HepG2 (cell line): ENCODE results near the gene PLPP3. TPM values are rescaled to one million over a fixed set of nuclear protein-coding genes. Genes with fewer than 3 reads are reported as not detected.

Experiments
- ATAC-seq: fragments of 200-7000 bp; cut with Tn5 transposase; 3 replicates; pipeline ENCODE4 v1.9.1; 2020; ENCODE audit warnings: mild to moderate bottlenecking, moderate library complexity
- Bru-seq: library from RNA; stranded (reverse); fragments of 400-500 nt; gene quantifications from one replicate; lab custom pipeline; 2021; lab: Mats Ljungman, UMichigan
- BruChase-seq, 2 experiments: library from RNA; stranded (reverse); fragments of 400-500 nt; gene quantifications; one replicate each; lab custom pipeline; 2021; lab: Mats Ljungman, UMichigan
- BruUV-seq: library from RNA; stranded (reverse); fragments of 400-500 nt; replicated peaks from 2 replicates; lab custom pipeline; 2021; lab: Mats Ljungman, UMichigan
- CTCF ChIA-PET: fragments of 300-600 bp; formaldehyde crosslinking; extraction: SDS; loops from one replicate; lab custom pipeline; 2021; ENCODE audit warnings: low total read pairs, inconsistent platforms, low intra/inter-chr PET ratio; lab: Yijun Ruan, JAX
- POLR2A ChIA-PET: fragments of 350-600 bp; sonication (Branson Sonifier 250); formaldehyde crosslinking; loops from one replicate; lab custom pipeline; 2020; ENCODE audit warnings: antibody characterized with exemption, inconsistent platforms; lab: Yijun Ruan, JAX
- DNase-seq: peaks from one replicate; pipeline ENCODE4 v3.0.0-alpha.2; 2015; ENCODE audit warnings: low spot score
- FAIRE-seq: peaks from 3 replicates; lab custom pipeline; 2011; peaks lifted over from hg19 to GRCh38; lab: Jason Lieb, UNC
- H2AFZ ChIP-seq: one replicate; pipeline ENCODE4 v1.6.1; 2011; ENCODE audit warnings: low read length, inconsistent platforms
- H3K27ac ChIP-seq: fragments of 300-600 bp; 3 replicates; pipeline ENCODE4 v1.8.0; 2011; ENCODE audit warnings: mixed run types, mild to moderate bottlenecking, mixed read lengths, low read length, inconsistent platforms; ENCODE audit not compliant: insufficient read depth; ENCODE audit errors: extremely low read length
- H3K27me3 ChIP-seq, 2 experiments: fragments of 200-600 bp in 1 of 2; 2 replicates in 1 of 2; 3 replicates in 1 of 2; pipeline versions ENCODE4 v1.6.0 to v1.8.0; 2011; ENCODE audit warnings: low read length in 2 of 2, mild to moderate bottlenecking in 2 of 2, moderate library complexity in 2 of 2, inconsistent platforms in 1 of 2; ENCODE audit not compliant: insufficient read depth in 2 of 2, control insufficient read depth in 1 of 2
- H3K36me3 ChIP-seq, 2 experiments: fragments of 200-600 bp in 1 of 2; replicated peaks in 1 of 2; 2 replicates in 1 of 2; 3 replicates in 1 of 2; pipeline versions ENCODE4 v1.5.1 to v1.8.0; 2011; ENCODE audit warnings: low read length in 2 of 2, inconsistent platforms in 1 of 2; ENCODE audit not compliant: insufficient read depth in 2 of 2, control insufficient read depth in 1 of 2
- H3K4me1 ChIP-seq: 2 replicates; pipeline ENCODE4 v1.5.1; 2012; ENCODE audit warnings: low read length, inconsistent platforms; ENCODE audit not compliant: insufficient read depth
- H3K4me2 ChIP-seq: 2 replicates; pipeline ENCODE4 v1.6.0; 2011; ENCODE audit warnings: low read depth, low read length, inconsistent platforms
- H3K4me3 ChIP-seq, 3 experiments: fragments of 200-600 bp in 1 of 3; sonication (generic), shearing (Covaris generic) in 1 of 3; replicated peaks in 1 of 3; 2 replicates each; pipeline ENCODE4 v1.5.1; 2011 to 2016; ENCODE audit warnings: low read length in 3 of 3, inconsistent platforms in 2 of 3, low read depth in 2 of 3, mild to moderate bottlenecking in 2 of 3, control low read depth in 1 of 3, mixed read lengths in 1 of 3; ENCODE audit not compliant: insufficient read depth in 1 of 3
- H3K79me2 ChIP-seq: one replicate; pipeline ENCODE4 v1.6.1; 2011; ENCODE audit warnings: low read length, inconsistent platforms; ENCODE audit not compliant: insufficient read depth
- H3K9ac ChIP-seq: 2 replicates; pipeline ENCODE4 v1.6.0; 2011; ENCODE audit warnings: mild to moderate bottlenecking, low read depth, low read length, inconsistent platforms; ENCODE audit not compliant: insufficient read depth
- H3K9me3 ChIP-seq: 2 replicates; pipeline ENCODE4 v1.5.1; 2012; ENCODE audit warnings: mild to moderate bottlenecking, low read length
- H4K20me1 ChIP-seq: 2 replicates; pipeline ENCODE4 v1.6.0; 2011; ENCODE audit warnings: inconsistent platforms, mild to moderate bottlenecking, low read length, moderate library complexity; ENCODE audit not compliant: insufficient read depth
- IRX3 ChIP-seq: sonication (generic); formaldehyde crosslinking; IDR thresholded peaks from 2 replicates; pipeline ENCODE4 v1.8.1; 2023; ENCODE audit warnings: mild to moderate bottlenecking, low read depth, missing genetic modification reagents, borderline replicate concordance
- KAT7 ChIP-seq: IDR thresholded peaks from 2 replicates; pipeline ENCODE4 v1.6.1; 2018; ENCODE audit warnings: borderline replicate concordance, missing compliant biosample characterization
- MXD4 ChIP-seq: IDR thresholded peaks from 2 replicates; pipeline ENCODE4 v1.6.1; 2016; ENCODE audit warnings: mild to moderate bottlenecking, missing biosample characterization, missing genetic modification reagents
- PHF8 ChIP-seq: sonication (generic); formaldehyde crosslinking; IDR thresholded peaks from 2 replicates; pipeline ENCODE4 v1.5.0; 2020; ENCODE audit warnings: missing genetic modification reagents
- POLR2A ChIP-seq, 2 experiments: IDR thresholded peaks; 2 replicates each; pipeline ENCODE4 v1.6.1; 2011; ENCODE audit warnings: low read depth in 2 of 2, low read length in 2 of 2, mild to moderate bottlenecking in 1 of 2, moderate library complexity in 1 of 2; ENCODE audit not compliant: insufficient read depth in 1 of 2
- RAD21 ChIP-seq: fragments of 450-650 bp; formaldehyde crosslinking; IDR thresholded peaks from 2 replicates; pipeline ENCODE4 v1.5.0; 2020; ENCODE audit warnings: mild to moderate bottlenecking
- TCF7L2 ChIP-seq: IDR thresholded peaks from 2 replicates; pipeline ENCODE4 v1.6.1; 2011; ENCODE audit warnings: mild to moderate bottlenecking, low read depth, low read length, moderate library complexity
- TP53 ChIP-seq: sonication (generic); formaldehyde crosslinking; conservative IDR thresholded peaks from 2 replicates; pipeline ENCODE4 v1.4.0; 2020; ENCODE audit warnings: missing genetic modification reagents
- ZNF207 ChIP-seq: fragments of 450-650 bp; IDR thresholded peaks from 2 replicates; pipeline ENCODE4 v1.6.1; 2016; ENCODE audit warnings: antibody characterized with exemption, borderline replicate concordance
- WGBS: methylation state at CpG from one replicate; pipeline ENCODE4 v1.1.6; 2017; ENCODE audit warnings: low lambda C conversion rate; 5-methylcytosine and 5-hydroxymethylcytosine counted together
- in situ Hi-C: cut with HindIII; loops from 2 replicates; pipeline ENCODE4 v1.10.0; 2017; ENCODE audit warnings: low pct_unique_long_range_greater_than_20kb; ENCODE audit not compliant: extremely low pct_ligation_motif_present
- intact Hi-C: fragments of 100-400 bp; cut with micrococcal nuclease; formaldehyde crosslinking; loops from one replicate; pipeline ENCODE4 v1.10.0; 2022; ENCODE audit not compliant: unreplicated experiment
- long read RNA-seq, 2 experiments: library from RNA in 1 of 2; library from polyadenylated mRNA in 1 of 2; stranded (forward) in 1 of 2; unstranded in 1 of 2; transcript quantifications; one replicate each; pipeline ENCODE4 v2.0.0, GENCODE V29; 2019 to 2022
- polyA minus RNA-seq, 3 experiments: library from RNA; depleted of rRNA, polyadenylated mRNA; stranded (reverse); fragments of >200 nt; gene quantifications; 2 replicates each; pipeline ENCODE4 v1.2.3, GENCODE V29; 2011; ENCODE audit warnings: low replicate concordance in 1 of 3
- polyA plus RNA-seq, 8 experiments: library from polyadenylated mRNA; depleted of rRNA in 3 of 8; stranded (reverse) in 7 of 8; unstranded in 1 of 8; fragments of >200 nt; fragmentation: Illumina TruSeq in 4 of 8; extraction: Trizol in 4 of 8; gene quantifications; 2 replicates each; pipeline versions ENCODE4 v1.2.1 to v1.2.3, GENCODE V29; 2011 to 2016; ENCODE audit warnings: low read depth in 4 of 8, missing spikeins in 1 of 8, mixed read lengths in 1 of 8; ENCODE audit not compliant: insufficient read depth in 1 of 8
- total RNA-seq, 5 experiments: library from RNA; depleted of rRNA; stranded (reverse); fragments of >200 nt; fragmentation: Illumina TruSeq; extraction: Trizol; gene quantifications; 2 replicates each; pipeline ENCODE4 v1.2.3, GENCODE V29; 2016; ENCODE audit warnings: low read depth in 1 of 5
- TF ChIP-seq, protein P1 (sequence below): sonication (generic); formaldehyde crosslinking; IDR thresholded peaks from 2 replicates; pipeline ENCODE4 v1.5.0; 2020; ENCODE audit warnings: missing genetic modification reagents
- TF ChIP-seq, protein P2 (sequence below): sonication (generic); formaldehyde crosslinking; IDR thresholded peaks from 2 replicates; pipeline ENCODE4 v1.5.1; 2020; ENCODE audit warnings: missing genetic modification reagents, mild to moderate bottlenecking, borderline replicate concordance
- TF ChIP-seq, protein P3 (sequence below): IDR thresholded peaks from 2 replicates; pipeline ENCODE4 v1.6.1; 2016; ENCODE audit warnings: low read depth, borderline replicate concordance

PLPP3 gene
- total RNA-seq (2016; rRNA removed; fragmentation: Illumina TruSeq; extraction: Trizol) (33.9 and 65.8 TPM in 2 replicates), polyA plus RNA-seq (2011; rRNA removed) (49.7 and 51.9 TPM in 2 replicates), polyA minus RNA-seq (2011; rRNA and poly(A)+ RNA removed; ENCODE audit: low replicate concordance) (9.4 and 102 TPM in 2 replicates), Bru-seq, nascent RNA (percentile 98 among the genes with signal in this experiment), BruChase-seq, experiment 1, labeled RNA remaining after a 6-hour chase (percentile 92 among the genes with signal in this experiment), BruChase-seq, experiment 2, labeled RNA remaining after a 2-hour chase (percentile 92 among the genes with signal in this experiment)
- 11.3 and 11.6 TPM in 2 replicates for total RNA-seq (2016; cell fraction: cytosol; rRNA removed; fragmentation: Illumina TruSeq; extraction: Trizol; ENCODE audit: low read depth)
- total RNA-seq (2016; cell fraction: insoluble cytoplasmic fraction; rRNA removed; fragmentation: Illumina TruSeq; extraction: Trizol), result 31.0 and 63.5 TPM in 2 replicates
- 28.3 and 30.5 TPM in 2 replicates for total RNA-seq (2016; cell fraction: membrane; rRNA removed; fragmentation: Illumina TruSeq; extraction: Trizol)
- total RNA-seq (2016; cell fraction: nucleus; rRNA removed; fragmentation: Illumina TruSeq; extraction: Trizol), result 60.5 and 75.3 TPM in 2 replicates
- polyA plus RNA-seq (2011; cell fraction: cytosol; rRNA removed), result 41.9 and 47.3 TPM in 2 replicates
- polyA plus RNA-seq (2011; cell fraction: nucleus; rRNA removed), result 23.6 and 24.9 TPM in 2 replicates
- 37.9 and 46.4 TPM in 2 replicates for polyA plus RNA-seq (2012)
- 5.0 and 5.5 TPM in 2 replicates for polyA plus RNA-seq (2016; cell fraction: cytosol; fragmentation: Illumina TruSeq; extraction: Trizol; ENCODE audit: low read depth)
- polyA plus RNA-seq (2016; cell fraction: insoluble cytoplasmic fraction; fragmentation: Illumina TruSeq; extraction: Trizol; ENCODE audit: low read depth), result 27.4 and 30.1 TPM in 2 replicates
- 11.7 and 13.1 TPM in 2 replicates for polyA plus RNA-seq (2016; cell fraction: membrane; fragmentation: Illumina TruSeq; extraction: Trizol; ENCODE audit: low read depth)
- 72.9 and 73.9 TPM in 2 replicates for polyA plus RNA-seq (2016; cell fraction: nucleus; fragmentation: Illumina TruSeq; extraction: Trizol; ENCODE audit: insufficient read depth, low read depth)
- polyA minus RNA-seq (2011; cell fraction: cytosol; rRNA and poly(A)+ RNA removed), result 29.6 and 33.5 TPM in 2 replicates
- 47.0 and 48.1 TPM in 2 replicates for polyA minus RNA-seq (2011; cell fraction: nucleus; rRNA and poly(A)+ RNA removed)
- long read RNA-seq, experiment 1, transcript PLPP3-201 (6 exons, 3,292 nt), result major isoform, 41 of 49 reads
- long read RNA-seq, experiment 1, partial matches to known transcripts, result 1 of 49 reads
- long read RNA-seq, experiment 1, other reads (novel, unspliced or antisense), result 6 of 49 reads
- long read RNA-seq, experiment 2, transcript PLPP3-201 (6 exons, 3,292 nt), result major isoform, 33 of 75 reads
- long read RNA-seq, experiment 2, partial matches to known transcripts, result 3 of 75 reads
- long read RNA-seq, experiment 2, other reads (novel, unspliced or antisense), result 38 of 75 reads

DNA sequence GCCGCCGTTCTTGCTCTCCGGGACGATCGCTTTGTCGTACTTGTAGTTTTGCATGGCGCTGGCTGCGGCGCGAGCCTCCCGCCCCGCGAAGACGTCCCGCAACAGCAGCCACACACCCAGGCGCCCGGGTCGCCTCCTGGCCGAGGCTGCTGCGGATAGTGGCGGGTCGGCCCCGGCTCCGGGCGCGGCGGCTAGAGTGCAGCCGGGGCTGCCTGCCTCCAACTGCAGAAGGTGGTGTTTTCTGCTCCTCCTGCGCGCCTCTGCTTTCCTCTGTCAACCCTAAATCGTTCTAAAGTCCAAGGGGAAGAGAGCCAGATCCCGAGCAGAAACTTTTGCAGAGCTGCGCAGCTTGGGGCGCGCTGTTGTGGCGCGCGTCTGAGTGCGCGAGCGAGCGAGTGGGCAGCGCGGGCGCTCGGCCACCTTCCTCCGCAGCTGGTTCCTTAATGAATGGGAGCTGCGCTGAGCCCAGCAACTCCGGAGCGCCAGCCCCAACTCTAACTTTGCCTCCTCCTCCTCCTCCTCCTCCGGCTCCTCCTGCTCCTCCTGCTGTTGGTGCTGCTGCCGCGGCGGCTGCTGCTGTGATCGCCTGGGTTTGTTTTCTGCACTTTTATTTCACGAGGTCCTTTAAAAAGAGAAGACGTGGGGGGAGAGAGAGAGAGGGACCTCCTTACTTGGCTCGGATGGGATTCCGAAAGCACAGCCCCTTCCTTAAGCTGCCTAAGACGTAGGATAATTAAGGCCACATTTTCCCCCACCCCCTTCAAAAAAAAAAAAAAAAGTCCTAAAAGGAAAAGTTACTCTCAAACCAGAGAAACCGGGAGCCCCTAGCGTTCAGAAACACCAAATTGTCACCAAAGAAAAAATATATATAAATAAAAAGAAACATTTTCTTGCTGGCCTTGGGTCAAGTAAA, at the start of gene PLPP3:
TSS of gene PLPP3 (minus strand) at position 601 of the 913 bp plus-strand sequence. CDS start at position 54, 547 bp downstream.
- intact Hi-C loops (loop anchor here (2.0 kb wide), 3 partner anchors 164 to 388 kb away; no protein-coding TSS in a partner anchor), in situ Hi-C loops (loop anchor here (25.0 kb wide), 1 partner anchor 717 kb away; no protein-coding TSS in a partner anchor)
- peak; percentile 85 for ATAC-seq
- Histone ChIP-seq H3K4me3 (peak within 1 kb of the TSS; percentile 84 to 98 (median 87)), H3K27ac (peak within 1 kb of the TSS; percentile 96), H3K27me3 (no peaks in the 10 kb centered on the region; a peak in 1 of 5 replicates), H3K4me1 (peaks cover 46% of the 10 kb centered on the region), H3K9me3 (no peaks in the 10 kb centered on the region), H3K9ac (peak within 1 kb of the TSS; percentile 98), H4K20me1 (peaks cover 10% of the 10 kb centered on the region), H3K36me3 (no peaks in the 10 kb centered on the region), H3K4me2 (peak within 1 kb of the TSS; percentile 83), H2AFZ (peak within 1 kb of the TSS; percentile 65), H3K79me2 (peaks cover 59% of the 10 kb centered on the region)
- FAIRE-seq, result peak; percentile 75
- TSS peak; percentile 49 for BruUV-seq
- WGBS, result 0% methylated on average over 30 of the region's 62 CpGs
- ChIA-PET POLR2A (interaction anchor here (0.7 to 7.4 kb wide), 25 partner anchors 10 to 1150 kb away, joined by 3 to 64 read pairs (median 6); no protein-coding TSS in a partner anchor), CTCF (interaction anchor here (1.0 to 2.1 kb wide), 2 partner anchors 170 to 389 kb away, joined by 5 to 7 read pairs; no protein-coding TSS in a partner anchor)
- DNase-seq, result peak; percentile 79
- TF ChIP-seq MXD4, result no peak
- TF ChIP-seq, protein P1, sequence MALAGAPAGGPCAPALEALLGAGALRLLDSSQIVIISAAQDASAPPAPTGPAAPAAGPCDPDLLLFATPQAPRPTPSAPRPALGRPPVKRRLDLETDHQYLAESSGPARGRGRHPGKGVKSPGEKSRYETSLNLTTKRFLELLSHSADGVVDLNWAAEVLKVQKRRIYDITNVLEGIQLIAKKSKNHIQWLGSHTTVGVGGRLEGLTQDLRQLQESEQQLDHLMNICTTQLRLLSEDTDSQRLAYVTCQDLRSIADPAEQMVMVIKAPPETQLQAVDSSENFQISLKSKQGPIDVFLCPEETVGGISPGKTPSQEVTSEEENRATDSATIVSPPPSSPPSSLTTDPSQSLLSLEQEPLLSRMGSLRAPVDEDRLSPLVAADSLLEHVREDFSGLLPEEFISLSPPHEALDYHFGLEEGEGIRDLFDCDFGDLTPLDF (CRISPR knock-in tag), result no peak
- peak; percentile 86 to 95 for TF ChIP-seq POLR2A (IDR thresholded peaks at IDR 0.05; ENCODE audit: insufficient read depth in 1 of 2, low read depth in 2 of 2, low read length in 2 of 2)
- peak; percentile 47; the same call in 1 of the 2 replicates for TF ChIP-seq IRX3 (CRISPR knock-in tag)
- TF ChIP-seq, protein P2, sequence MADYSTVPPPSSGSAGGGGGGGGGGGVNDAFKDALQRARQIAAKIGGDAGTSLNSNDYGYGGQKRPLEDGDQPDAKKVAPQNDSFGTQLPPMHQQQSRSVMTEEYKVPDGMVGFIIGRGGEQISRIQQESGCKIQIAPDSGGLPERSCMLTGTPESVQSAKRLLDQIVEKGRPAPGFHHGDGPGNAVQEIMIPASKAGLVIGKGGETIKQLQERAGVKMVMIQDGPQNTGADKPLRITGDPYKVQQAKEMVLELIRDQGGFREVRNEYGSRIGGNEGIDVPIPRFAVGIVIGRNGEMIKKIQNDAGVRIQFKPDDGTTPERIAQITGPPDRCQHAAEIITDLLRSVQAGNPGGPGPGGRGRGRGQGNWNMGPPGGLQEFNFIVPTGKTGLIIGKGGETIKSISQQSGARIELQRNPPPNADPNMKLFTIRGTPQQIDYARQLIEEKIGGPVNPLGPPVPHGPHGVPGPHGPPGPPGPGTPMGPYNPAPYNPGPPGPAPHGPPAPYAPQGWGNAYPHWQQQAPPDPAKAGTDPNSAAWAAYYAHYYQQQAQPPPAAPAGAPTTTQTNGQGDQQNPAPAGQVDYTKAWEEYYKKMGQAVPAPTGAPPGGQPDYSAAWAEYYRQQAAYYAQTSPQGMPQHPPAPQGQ (CRISPR knock-in tag), result no peak
- TF ChIP-seq TCF7L2, result no peak
- peak; percentile 43; the same call in 1 of the 2 replicates for TF ChIP-seq RAD21
- TF ChIP-seq, protein P3, sequence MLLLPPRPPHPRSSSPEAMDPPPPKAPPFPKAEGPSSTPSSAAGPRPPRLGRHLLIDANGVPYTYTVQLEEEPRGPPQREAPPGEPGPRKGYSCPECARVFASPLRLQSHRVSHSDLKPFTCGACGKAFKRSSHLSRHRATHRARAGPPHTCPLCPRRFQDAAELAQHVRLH (CRISPR knock-in tag), result 0 out of 2 replicates have a peak, but pooled peaks have one; percentile 43
- peak; percentile 54 for TF ChIP-seq PHF8 (CRISPR knock-in tag)
- TF ChIP-seq KAT7 (CRISPR knock-in tag), result no peak; the same call in 1 of the 2 replicates
- no peak for TF ChIP-seq TP53 (CRISPR knock-in tag)
- TF ChIP-seq ZNF207, result no peak
